ENCODE results near the gene ADAM33.

ADAM33 gene

DNA sequence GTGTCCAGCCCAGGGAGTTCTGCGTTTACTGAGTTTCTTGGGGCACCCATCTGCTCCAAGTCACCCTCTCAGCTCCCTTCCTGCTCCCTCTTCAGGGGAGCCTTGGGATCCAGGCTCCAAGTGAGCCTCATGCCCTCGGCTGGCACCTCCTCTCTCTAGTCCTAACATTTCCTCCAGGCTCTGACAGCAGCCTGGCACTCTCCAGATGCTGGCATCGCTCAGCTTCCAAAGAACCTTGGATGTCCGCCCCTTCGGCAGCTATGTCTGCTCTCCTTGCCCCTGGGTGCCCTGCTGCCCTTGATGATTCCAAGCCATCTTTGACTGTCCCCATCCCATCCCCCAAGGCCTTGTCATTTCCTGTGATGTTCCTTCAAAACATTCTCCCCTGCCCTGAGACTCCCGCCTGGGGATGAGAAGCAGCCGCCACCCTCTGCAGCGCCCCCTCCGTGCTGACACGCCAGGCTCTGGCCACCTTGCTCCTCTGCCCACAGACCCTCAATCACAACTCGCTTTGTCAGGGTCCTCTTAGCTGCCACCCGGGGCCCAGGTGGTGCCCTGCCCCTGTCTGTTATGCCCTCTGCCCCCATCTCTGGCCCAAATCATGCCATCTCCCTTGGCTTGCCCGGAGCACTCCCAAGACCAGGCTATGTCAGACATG is 12.0 kb downstream of the ADAM33 start:
- no peak for DNase-seq (ENCODE audit: low spot score)

GRCh38 chr20:3667434-3668037 is 14.3 kb downstream of the ADAM33 start:
- DNase-seq (ENCODE audit: low spot score) = no peak

- no peak for DNase-seq (ENCODE audit: low spot score)
Measured at GRCh38 chr20:3663858-3664257, 18.0 kb downstream of the ADAM33 start.

- DNase-seq (ENCODE audit: low spot score) = no peak
Measured at GRCh38 chr20:3663031-3663701, 18.6 kb downstream of the ADAM33 start, which contains the start of gene GFRA4. Gene GFRA4 (minus strand): TSS chr20:3663399. CDS start chr20:3663399, 0 bp downstream.

DNA sequence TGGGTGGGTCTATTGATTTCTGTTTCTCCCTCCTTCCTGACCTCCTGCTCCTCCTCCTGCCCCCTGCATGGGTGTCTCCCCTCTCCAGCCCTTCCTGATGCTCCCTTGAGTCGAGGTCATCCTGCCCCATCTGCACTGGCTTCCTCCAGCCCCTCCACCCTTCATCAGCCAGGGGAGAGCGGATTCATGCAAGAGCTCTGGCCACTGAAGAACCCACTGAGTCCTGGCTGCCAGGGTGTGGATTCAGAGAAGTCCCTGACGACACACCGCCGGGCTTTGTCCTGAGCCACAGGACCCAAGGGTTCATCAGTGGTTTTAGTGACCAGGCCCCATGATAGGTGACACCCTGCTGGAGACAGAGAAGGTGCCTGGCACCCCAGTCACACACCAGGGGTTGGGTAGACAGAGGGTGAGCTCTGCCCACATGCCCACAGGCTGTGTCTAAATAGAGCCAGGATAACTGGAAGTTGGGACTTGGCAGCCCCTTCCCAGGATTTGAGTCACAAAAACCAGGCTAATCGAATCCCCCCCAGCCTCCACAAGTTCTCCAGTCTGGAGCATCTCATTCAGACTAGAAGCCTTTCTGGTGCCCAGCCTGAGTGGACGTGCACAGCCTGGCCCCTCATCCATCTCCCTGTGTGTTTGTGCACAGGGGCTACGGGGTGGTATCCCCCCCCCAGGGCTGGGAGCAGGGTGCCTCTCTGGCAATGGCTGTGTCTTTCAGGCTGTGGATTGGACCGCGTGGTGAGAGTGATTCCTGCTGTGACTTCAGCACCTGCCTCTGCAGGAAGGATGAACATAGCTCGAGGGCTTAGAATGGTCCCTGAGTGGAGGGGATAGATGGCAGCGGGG is 19.8 kb downstream of the ADAM33 start:
- DNase-seq (ENCODE audit: low spot score) = no peak

DNA sequence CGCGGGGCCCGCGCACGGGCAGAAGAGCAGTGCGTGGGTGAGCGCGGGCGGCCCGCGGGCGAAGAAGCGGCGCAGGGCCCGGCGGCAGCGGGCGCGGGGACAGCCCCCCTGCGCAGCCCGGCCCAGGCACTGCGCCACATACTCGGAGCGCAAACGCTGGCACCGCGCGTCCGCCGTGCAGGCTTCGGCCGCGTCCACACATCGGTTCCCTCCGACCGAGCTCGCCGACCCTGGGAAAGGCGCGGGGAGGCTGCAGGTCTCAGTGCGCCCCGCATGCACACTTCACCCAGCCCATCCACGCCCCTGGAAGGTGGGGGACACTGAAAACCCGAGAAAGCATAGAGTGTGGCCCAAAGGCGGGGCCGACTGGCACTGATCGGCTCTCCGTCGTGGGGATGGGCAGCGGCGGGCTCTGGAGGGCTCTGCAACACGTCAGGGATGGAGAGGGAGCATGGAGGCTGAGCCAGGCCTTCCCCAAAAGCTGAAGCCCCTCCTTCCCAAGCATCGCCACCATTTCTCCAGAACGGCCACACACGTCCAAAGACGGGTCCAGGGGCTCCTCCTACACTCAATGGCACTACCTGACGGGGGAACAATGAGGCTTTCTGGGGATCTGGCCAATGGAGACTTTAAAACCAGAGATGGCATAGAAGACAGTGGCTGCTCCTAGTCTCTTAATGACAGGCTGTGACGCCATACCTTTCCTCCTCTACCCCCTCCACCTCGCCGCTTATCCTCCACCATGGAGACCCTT is 20.6 kb downstream of the ADAM33 start:
- DNase-seq (ENCODE audit: low spot score) = no peak

DNA sequence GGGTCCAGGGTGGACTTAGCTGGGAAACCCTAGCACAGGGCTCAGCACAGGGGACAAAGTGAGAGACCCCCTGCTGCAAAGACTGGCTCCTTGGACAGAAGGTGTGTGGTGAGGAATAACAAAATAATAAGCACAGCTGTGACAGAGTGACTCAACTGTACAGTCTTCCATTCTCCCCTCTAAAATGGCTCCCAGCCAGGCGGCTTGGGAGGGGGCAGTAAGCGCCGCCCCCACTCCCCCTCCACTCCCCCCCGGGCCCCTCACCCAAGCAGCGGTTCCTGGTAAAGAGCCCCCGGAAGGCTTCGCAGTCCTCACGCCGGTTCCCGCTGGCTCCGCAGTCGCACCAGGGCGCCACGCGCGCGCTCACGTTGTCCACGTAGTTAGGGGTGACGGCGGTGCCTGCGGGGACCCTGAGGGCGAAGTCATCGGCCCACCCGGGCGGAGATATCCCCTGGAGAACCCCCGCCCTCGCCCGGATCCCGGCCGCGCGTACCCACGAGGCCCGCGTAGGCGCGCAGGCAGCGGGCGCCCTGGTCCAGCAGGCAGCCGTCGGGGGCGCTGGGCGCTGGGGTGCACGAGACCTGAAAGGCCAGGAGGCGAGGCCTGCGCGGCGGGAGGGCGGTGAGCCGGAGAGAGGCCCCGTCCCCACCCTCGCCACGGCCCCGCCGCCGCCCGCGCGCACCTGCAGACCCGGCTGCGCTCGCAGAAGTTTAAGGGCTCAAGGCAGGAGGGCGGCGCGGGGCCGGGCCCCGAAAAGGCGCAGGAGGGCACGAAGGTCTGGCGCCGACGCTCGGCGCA is 21.3 kb downstream of the ADAM33 start:
- no peak for DNase-seq (ENCODE audit: low spot score)

GRCh38 chr20:3659492-3660261 is 22.1 kb downstream of the ADAM33 start:
- no peak for DNase-seq (ENCODE audit: low spot score)

GRCh38 chr20:3658716-3659491 is 22.9 kb downstream of the ADAM33 start:
- DNase-seq (ENCODE audit: low spot score) = peak; percentile 76

- DNase-seq (ENCODE audit: low spot score) = no peak
Measured at GRCh38 chr20:3658019-3658715, 23.6 kb downstream of the ADAM33 start.

- DNase-seq (ENCODE audit: low spot score) = no peak
Measured at GRCh38 chr20:3655131-3655405, 26.7 kb downstream of the ADAM33 start.

- no peak for DNase-seq (ENCODE audit: low spot score)
Measured at GRCh38 chr20:3654326-3655130, 27.3 kb downstream of the ADAM33 start.

GRCh38 chr20:3653921-3654320 is 27.9 kb downstream of the ADAM33 start:
- no peak for DNase-seq (ENCODE audit: low spot score)

GRCh38 chr20:3652676-3653596 is 28.9 kb downstream of the ADAM33 start:
- no peak for DNase-seq (ENCODE audit: low spot score)

DNA sequence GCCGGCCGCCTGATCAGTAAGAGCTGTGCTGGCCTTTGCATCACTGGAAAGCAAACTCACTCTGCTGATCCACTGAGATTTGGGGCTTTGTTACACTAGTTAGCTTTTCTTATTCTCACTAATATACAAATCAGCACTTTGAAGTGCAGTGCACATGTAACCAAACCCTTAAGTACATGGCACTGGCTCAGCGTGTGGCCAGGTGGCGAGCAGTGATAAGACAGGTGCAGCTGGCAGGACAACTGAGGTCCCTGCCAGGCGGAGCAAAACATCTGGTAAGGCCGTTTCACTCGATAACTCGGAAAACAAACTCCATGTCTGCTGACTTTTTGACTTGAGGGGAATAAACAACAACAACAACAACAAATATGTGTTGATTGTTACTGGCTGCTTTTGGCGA is 29.6 kb downstream of the ADAM33 start:
- DNase-seq (ENCODE audit: low spot score) = no peak

DNA sequence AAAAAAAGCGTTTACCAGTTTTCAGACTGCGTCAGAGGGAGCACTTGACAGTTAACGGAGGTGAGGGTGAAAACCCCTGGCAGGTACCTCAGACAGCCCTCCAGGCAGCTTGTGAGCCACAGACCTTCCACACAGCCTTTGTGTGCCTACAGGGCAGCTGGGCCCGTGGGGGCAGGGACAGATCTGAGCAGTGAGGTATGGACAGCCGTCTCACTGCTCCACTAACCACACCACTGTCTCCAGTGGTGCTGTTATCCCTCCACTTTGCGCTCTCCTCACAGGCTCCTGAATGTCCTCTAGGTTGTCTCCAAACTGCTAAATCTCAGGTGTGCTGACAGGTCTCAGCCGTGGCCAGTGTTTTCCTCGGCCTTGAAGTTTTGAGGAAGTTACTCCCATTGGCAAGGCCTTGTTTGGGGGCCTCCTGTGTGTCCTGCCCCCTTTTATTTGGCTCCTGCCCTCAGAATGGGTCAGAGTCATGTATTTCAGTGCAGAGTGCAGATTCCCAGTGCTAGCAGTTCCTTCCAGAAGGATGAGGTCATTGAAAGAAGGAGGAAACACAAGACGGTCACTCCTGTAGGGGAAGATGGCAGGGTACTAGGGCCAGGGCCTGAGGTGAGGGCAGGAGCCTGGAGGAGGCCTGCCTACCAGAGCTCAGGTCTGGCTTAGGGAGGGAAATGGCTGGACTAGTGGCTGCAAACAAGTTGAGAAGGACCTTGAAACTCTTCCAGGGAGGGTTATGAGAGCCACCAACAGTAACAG is 30.4 kb downstream of the ADAM33 start:
- no peak for DNase-seq (ENCODE audit: low spot score)
